NCI-H187 (cell line): ENCODE results near the gene PLPPR1.
"Not testable (repeated sequence)": the region's sequence is repeated elsewhere in the genome, so short reads cannot be mapped to it uniquely, and the experiment has no call there.

Source experiments
- DNase-seq, 2 experiments: peaks; one replicate each; lab custom pipeline; 2025; lab: John Stamatoyannopoulos, UW

PLPPR1 gene

GRCh38 chr9:101028346-101029314 is at the start of gene PLPPR1:
PLPPR1 (plus strand) TSS chr9:101028727.
- DNase-seq = peak in 1 of 2 experiments; percentile 73

DNA sequence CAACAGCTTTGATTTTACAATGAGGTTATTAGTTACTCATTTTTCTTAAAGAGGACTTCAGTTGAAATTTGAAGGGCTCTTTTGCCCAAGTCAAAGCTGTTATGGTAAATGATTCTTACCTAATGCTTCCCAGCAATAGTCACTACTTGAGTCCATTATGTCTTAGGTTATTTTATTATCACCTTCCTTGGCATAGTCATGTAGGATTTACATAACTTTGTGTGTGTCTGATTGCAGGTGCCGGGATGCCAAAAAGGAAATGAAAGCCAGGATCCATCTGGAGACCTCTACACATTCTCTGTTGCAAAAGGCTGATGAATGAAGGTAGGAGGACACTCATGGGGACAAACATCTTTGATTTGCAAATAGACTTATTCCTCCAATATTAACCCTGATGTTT is 38.8 kb upstream of the PLPPR1 start:
- no peak for DNase-seq

DNA sequence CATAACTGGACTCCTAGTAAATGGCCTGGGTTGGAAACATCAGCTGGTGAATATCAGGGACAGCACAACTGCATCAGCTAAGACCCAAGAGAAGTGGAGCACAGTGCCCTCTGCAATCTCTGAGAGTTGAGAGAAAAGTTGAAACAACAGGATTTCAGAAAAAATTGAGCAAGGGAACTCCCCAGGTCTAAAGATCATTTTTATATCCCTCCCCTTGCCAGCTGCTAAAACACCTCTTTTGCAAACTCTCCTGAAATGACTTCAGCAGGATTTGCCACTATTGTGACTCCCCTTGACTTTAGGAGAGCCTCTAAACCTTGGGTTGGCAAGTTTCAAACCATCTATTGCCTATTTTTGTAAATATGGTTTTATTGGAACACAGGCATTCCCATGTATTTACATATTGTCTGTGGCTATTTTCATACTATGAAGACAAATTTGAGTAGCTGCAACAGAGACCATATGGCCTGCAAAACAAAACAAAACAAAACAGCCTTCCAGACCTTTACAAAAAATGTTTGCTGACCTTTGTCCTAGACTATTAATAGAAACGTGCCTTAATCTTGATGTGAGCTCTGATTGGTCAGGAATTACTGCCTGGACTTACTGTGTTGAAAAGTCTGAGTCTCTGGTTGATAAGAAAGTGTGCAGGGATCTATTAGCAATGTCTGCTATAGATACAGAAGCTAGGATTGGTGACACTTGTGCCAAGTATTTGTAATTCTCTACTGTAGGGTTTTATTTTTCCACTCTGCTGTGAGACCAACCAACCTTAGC is 37.7 kb upstream of the PLPPR1 start:
- DNase-seq = no peak

DNA sequence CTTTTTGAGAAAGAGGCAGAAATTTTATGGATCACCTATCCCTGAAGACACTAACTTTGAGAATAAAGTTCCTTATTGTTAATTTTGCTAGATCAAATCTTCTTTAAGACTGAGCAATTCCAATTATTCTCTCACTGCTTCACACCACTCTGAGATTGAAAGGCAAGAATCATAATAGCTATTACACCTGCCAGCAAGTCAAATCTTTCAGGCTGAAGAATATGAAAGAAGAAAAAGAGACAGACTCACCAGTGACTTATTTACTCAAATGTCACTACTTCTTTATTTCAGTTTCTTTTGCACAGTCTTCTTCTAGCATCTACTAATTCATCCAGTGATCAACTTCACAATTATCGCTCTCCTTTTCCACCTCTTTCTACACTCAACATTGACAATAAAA is 35.9 kb upstream of the PLPPR1 start:
- DNase-seq = no peak

GRCh38 chr9:100999906-101000544 is 28.5 kb upstream of the PLPPR1 start:
- DNase-seq = no peak

DNA sequence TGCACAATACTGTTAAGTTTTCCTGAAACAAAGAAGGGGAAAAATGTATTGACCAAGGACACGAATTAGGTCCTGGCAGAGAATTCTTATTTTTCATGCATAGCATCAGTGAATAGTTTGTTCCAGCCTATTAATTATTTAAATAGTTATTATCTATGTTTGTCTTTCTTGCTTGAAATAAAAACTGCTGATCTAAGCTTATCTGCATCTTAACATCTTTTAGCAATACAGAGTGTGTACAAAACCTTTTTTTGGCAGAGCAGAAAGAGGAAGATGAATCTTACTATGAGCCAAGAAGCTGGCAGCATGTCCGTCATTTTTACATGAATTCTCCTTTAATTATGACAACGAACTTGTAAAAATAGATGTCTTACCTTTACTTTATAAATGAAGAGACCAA is 23.3 kb upstream of the PLPPR1 start:
- no peak for DNase-seq

GRCh38 chr9:101014566-101014965 is 14.0 kb upstream of the PLPPR1 start:
- no peak for DNase-seq

GRCh38 chr9:101018467-101018866 is 10.1 kb upstream of the PLPPR1 start:
- DNase-seq = no peak

GRCh38 chr9:101022704-101023103 is 5.8 kb upstream of the PLPPR1 start:
- DNase-seq = no peak

GRCh38 chr9:101025940-101026339 is 2.6 kb upstream of the PLPPR1 start:
- no peak for DNase-seq

DNA sequence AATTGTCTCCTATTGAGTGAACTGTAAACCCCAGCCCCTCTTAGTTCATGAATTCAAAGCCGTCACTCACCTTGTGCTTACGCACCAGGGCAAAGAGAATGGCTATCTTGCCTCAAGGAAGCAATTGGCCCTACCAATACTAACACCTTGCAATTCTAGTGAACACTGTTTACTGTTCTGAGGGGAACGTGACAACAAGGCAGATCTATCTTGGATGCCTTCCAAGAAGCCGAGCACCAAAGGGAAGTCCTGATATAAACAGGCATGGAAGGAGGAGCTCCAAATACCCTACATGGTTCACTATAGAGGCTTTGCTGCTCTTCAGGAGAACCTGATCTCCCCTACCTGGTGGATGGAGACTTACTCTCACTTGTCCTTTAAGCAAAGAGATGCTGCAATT is 1.7 kb upstream of the PLPPR1 start:
- no peak for DNase-seq

DNA sequence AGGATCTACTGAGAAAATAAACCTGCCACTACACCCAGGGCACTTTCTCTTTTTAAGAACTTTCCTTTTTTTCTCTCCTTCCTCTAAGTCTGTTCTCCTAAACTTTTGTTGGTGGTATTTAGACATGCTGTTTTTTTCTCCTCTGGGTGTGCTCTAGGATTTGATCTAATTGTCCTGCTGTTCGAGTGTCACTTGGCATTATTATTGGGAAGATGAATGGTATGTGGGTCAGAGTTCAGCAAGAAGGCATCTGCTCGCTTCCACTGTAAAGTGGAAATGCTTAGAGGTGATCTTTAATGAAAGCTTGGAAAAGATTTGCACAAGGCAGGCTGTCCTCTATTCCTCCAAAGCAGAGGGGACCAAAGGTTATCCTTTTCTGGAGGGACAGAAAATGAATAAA is 1.3 kb upstream of the PLPPR1 start:
- DNase-seq = no peak

- no peak for DNase-seq
These were observed 688 bp upstream of the PLPPR1 start for GRCh38 chr9:101027733-101028345.

- no peak for DNase-seq
These were observed 973 bp downstream of the PLPPR1 start for GRCh38 chr9:101029315-101030085.

DNA sequence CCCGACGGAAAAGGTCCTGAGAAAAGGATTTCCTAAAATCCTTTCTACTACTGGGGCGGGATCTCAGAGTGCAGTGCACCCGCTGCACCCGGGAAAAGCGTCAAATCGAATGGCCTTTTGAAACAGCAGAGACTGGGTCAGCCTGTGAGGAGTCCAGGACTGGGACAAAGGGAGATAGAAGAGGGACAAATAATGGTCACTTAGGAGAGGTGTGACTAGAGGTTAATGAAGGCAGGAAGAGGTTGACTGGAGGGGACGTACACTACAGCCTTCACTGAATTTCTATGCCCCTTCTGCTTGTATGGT is 1.5 kb downstream of the PLPPR1 start:
- no peak for DNase-seq

DNA sequence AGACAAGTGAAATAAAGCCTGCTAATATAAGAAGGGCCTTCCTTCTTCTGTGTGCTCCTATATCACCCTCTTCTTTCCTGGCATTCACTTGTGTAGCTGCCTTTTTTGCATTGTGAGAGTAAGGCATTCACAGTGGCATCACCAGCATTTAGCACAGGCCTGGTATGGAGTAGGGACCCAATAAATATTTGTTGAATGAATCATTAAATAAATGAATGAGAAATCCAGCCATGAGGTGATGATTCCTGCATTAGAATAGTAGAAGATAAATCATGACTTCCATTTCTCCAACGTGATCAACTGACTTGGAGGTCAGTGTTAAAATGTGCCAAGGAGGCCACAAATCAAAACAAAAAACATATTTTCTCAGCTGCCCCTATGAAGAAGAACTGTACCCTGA is 3.9 kb downstream of the PLPPR1 start:
- DNase-seq = no peak

GRCh38 chr9:101034222-101034621 is 5.7 kb downstream of the PLPPR1 start:
- no peak for DNase-seq

- no peak for DNase-seq
These were observed 6.6 kb downstream of the PLPPR1 start for GRCh38 chr9:101035098-101035497.

DNA sequence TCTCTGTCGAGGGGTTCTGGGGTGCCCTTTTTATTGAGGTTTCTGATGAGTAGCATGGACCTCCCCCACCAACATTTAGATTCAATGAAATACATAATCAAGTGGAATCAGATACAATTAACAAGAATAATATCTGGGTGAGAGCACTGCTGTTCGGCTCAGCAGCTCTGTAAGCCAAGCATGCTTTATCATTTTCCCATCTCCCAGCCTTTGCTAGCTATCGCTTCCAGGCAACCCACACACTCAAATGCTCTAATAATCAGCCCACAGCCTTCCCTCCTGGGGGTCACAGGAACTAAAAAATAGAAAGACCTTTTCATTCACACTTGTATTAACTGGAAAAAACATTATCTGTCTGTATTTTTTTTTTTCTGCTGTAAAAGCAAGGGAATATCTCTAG is 8.9 kb downstream of the PLPPR1 start:
- no peak for DNase-seq

DNA sequence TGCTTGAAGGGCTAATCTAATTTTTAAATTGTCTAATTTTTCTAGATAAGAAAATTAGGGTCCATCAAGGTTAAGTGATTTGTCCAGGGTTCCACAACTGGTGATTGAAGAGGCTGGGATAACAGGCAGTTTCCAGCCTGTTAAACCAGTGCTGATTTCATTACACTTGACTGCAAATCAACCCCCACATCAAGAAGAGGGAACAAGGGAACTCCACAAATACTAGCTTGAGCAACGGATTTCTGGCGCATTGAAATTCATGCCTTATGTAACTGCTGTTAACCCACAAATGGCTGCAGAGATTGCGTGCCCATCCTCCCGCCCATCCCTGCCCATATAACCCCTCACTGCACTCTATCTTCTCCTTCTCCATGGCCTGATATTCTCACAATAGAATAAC is 10.0 kb downstream of the PLPPR1 start:
- DNase-seq = no peak

GRCh38 chr9:101039581-101039980 is 11.1 kb downstream of the PLPPR1 start:
- not testable (repeated sequence) for DNase-seq
